DOHH2 (cell line): ENCODE data around the gene FRY.

Experiments used
- CTCF ChIP-seq: fragments of 200-600 bp; sonication (generic); IDR thresholded peaks from one replicate; pipeline ENCODE4 v1.5.1; 2014; ENCODE audit warnings: antibody characterized with exemption, mild to moderate bottlenecking, low read depth, low read length; ENCODE audit not compliant: poor library complexity, severe bottlenecking
- EZH2phosphoT487 ChIP-seq: fragments of 200-600 bp; sonication (generic); IDR thresholded peaks from 2 replicates; pipeline ENCODE4 v1.6.1; 2017; ENCODE audit warnings: borderline replicate concordance, mild to moderate bottlenecking, antibody characterized with exemption, low read length, moderate library complexity, mixed read lengths

- TF ChIP-seq CTCF (no peak), EZH2phosphoT487 (no peak)
Measured at GRCh38 chr13:32040052-32040642, 8.6 kb downstream of the FRY start.
